Measurements from ENCODE around the gene FOXF1.

Gene FOXF1

DNA sequence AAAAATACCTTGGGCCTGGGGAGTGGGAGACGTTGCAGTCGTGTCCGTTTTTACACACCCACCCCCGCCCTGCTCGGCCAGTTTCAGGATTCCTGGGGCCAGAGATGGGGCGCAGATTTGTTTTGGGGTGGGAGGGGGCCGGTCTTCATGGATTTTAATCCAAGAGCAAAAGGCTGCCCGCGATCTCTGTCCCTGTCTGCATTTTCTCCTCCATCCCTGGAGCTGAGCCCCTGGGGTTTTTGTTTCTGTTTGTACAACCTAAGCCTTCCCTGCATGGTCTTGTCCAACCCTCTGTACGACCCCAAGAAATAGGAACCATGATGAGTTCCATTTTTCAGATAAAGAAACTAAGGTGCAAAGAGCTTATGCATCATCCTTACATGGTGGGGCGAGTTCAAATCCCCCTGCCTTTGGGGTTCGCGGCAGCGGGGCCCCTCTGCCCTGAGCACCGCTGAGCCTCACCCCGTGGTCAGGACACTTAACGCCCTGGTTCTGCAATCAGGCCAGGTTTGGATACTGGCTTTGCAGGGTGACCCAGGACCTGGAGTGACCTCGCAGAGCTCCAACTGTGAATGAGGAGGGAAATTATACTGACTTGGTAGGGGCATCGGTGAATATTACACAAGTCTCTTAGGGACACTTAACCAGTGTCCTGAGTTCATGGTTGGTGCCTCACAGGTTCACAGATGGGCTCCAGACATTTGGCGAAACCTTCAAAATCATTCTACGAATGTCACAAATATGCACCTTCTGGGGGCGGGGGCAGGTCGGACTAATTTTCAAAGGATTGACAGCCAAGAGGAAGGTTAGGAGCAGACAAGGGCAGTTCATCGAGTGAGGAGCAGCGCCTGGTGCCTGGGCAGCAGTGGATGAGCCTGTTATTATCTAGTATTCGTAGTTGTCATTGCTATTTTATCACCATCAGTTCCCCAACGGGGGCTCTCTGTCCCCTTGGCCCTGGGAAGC is 4.1 kb upstream of the FOXF1 start:
- DNase-seq = no peak

DNA sequence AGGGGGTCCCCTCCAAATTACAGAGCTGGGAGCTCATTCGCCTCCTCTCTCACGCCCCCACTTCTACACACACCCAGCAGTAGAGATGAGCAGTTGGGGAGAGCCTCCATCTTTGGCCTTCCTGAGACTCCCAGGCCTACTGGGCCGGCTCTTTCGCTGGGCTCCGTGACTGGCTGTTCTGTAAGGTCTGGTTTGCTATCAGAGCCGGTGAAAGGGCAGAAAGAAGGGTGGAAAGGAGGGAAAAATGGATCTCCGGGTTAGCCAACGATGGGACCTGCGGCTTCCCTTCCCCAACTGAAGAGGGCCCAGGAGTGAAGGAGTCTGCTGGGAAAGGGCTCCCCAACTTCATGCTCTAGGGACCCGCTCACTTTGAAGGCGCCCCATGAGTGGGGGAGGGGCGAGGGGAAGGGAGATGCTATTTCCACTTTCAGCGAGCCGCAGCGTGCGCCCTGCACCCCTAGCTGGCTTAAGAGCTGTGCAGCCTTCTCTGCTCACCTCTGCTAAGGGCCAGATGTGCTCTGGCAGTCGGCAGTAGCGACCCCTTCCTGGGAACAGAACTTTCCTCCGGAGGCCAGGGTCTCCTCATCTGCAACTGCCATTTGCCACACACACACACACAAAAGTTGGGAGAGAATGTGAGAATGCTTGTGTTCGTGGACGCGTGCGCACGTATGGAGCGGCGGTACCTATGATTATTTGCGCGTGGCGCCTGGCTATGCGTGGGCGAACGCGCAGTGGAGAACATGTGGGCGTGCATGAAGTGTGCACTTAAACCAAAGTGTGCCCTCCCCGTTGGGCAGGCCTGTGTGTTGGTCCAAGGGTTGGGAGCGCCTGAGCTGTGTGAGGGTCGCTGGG is 2.9 kb upstream of the FOXF1 start:
- no peak for DNase-seq

GRCh38 chr16:86508028-86508946 is 2.0 kb upstream of the FOXF1 start:
- no peak for DNase-seq

GRCh38 chr16:86508947-86509758 is 1.2 kb upstream of the FOXF1 start:
- DNase-seq = peak; percentile 70

DNA sequence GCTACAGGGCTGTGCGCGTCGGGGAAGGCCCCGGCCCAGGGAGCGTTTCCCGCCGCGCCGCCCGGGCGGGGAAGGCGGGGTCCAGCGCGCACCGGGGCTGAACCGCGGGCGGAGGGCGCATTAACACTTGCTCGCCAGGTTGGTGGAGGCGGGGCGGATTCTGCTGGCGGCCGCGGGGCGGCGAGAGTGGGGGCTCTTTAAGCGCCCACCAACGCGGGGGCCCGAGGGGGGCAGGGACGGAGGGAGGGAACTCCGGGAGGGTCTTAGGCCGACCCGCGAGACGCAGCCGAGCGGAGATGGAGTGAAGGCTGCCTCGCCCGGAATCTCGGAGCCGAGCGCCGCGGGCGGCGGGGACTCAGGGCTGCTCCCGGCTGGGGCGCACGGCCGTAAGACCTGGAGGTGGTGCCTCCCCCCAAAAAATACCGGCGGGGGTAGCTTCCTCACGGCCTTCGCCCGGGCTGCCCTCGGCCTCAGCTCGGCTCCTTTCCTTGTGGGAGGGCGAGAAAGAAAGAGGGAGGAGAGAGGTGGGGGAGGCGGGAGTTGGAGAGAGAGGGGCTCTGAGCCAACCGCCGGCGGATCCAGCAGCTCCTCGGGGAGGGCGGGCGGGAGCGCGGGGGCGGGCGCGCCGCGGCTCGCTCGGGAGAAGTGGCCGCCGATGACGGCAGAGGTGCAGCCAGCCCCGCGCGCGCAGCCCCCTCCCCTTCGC is 415 bp upstream of the FOXF1 start:
- DNase-seq = peak; percentile 63

- DNase-seq = no peak
Observed at GRCh38 chr16:86511317-86512161, 1.2 kb downstream of the FOXF1 start.

GRCh38 chr16:86512301-86512859 is 2.1 kb downstream of the FOXF1 start:
- no peak for DNase-seq

- DNase-seq = no peak
Observed at GRCh38 chr16:86512860-86513470, 2.6 kb downstream of the FOXF1 start.

GRCh38 chr16:86513471-86514277 is 3.3 kb downstream of the FOXF1 start:
- DNase-seq = no peak

DNA sequence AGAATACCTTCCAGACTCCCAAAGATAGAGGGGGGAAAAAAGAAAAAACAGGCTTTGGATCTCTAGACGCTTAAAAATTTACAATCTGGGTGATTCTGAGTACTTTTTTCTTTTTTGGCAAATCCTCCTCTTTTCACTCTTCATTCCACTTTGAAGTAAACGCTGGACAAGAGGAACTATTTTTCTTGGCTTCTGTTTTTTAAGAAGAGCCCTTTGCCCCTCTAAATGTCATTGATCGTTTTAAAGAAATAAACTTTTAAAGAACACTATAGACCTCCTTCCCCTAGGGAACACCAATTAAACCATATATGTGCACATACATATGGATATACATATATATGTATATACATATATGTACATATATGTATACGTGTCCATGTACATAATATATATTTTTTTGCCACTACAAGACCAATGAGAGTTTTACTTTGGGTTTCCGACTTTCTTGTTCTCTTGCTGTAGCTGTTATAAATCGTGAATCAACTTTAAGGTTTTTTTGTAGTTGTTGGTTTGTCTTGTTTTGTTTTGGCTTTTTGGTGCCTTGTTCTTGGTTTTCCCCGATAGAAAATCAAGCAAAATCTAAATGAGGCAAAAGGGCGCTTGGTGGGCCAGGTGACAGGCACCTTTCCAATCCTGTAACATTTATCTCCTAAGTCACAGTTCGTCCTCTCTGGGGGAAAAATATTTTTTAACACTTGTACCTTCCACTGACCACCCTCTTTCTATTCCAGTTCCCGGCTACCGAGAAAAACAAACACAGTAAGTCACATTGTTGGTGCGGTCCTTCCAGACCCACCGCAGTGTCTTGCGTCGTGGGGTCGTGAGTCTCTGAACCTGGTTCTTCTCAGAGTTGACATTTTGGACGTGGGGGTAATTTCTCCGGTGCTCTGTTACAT is 4.4 kb downstream of the FOXF1 start:
- DNase-seq = no peak

- no peak for DNase-seq
Observed at GRCh38 chr16:86515413-86515776, 5.1 kb downstream of the FOXF1 start.

DNA sequence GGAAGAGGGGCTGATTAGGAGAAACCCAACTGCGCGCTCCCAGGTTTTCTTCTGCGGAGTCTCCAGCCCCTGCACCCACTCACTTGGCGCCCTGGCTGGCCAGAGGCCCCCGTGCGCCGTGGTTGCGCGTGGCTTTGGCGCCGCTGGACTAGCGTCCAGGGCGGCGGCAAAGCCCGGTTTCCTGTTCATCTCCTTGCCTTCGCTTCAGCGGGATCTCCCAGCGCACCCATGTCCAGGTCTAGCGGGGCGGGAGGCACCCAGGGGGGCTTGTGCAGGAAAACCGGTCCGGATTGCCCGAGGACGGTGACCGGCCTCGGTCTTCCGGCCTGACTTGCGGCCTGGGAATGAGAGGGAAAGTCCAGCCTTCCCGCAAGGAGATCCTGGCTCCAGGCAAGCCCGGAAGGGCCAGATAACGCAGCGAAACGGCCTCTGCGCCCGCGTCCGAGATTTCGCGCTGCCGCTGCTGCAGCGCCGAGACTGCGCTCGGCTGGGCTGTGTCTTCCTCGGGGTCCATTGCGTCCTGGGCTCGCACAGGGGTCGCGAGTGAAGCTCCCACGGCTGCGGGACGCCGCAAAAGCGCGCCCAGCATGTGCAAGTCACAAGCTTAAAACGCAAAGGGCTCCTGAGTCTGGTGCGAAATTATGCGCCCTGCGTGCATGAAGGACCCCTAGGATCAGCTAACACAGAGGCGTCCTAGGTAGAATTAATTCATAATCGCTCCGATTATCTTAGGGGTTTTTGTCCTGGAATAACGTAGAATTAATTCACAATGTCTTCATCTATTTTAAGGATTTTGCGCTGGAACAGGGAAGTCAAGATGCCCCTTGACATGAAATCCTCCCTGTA is 5.7 kb downstream of the FOXF1 start:
- DNase-seq = no peak

- DNase-seq = no peak
Observed at GRCh38 chr16:86516623-86517003, 6.3 kb downstream of the FOXF1 start.

DNA sequence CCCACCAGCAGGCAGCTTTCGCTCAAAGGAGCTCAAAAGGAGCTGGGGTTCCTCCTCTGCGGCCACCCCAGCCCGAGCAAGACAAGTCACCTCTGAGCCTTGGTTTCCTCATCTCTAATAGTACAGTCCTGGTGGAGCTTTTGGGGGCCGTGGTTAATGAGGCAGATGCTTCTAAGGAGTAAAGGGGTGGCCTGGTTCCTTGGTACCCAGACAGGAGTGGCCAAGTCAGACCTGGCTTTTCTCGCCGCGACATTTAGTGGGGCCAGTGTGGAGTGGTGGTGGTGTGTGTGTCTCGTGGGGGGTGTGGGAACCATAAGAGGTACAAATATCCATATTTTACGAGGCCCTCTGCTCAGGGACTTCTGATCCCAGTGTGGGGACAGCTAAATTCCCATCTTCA is 6.7 kb downstream of the FOXF1 start:
- no peak for DNase-seq

DNA sequence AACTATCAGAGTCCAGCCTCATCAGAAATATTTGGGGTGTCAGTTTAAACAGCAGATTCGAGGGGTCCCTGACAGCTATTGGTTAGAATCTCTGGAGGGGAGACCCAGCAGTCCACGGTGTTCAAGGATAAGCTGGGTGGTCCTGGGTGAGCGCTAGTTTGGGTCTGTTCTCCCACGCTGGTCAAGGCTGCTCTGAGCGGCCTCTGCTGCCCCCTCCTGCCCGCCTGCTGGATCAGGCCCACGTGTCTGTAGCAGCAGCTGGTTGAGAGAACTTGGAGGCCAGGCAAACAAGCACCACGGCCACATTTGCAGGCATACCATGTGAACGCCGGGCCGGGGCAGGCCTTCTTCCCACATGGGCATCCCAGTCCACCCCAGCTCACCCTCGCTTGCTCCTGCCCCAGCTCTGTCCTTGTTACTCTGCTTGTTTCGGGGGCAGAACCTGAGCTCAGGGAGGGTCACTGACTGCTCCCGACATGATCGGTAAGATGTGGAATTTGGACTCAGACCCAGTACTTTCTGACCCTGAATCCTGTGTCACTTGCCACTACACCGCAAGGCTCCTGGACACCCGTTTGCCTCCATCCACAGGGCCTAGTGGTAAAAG is 7.4 kb downstream of the FOXF1 start:
- no peak for DNase-seq

Measured in GOT3 (cell line).